OCI-LY3 (cell line): Measurements from ENCODE around the gene CDH23.

Experiments
- EZH2phosphoT487 ChIP-seq: fragments of 200-600 bp; shearing (Covaris generic); IDR thresholded peaks from 2 replicates; pipeline ENCODE4 v1.6.1; 2018; ENCODE audit warnings: antibody characterized with exemption, mixed run types, low read depth
- TF ChIP-seq, protein P1 (sequence below): fragments of 200-600, 300-600 bp; sonication (generic); IDR thresholded peaks from 2 replicates; pipeline ENCODE4 v1.5.1; 2014; ENCODE audit warnings: antibody characterized with exemption, low read length, low read depth

DNA sequence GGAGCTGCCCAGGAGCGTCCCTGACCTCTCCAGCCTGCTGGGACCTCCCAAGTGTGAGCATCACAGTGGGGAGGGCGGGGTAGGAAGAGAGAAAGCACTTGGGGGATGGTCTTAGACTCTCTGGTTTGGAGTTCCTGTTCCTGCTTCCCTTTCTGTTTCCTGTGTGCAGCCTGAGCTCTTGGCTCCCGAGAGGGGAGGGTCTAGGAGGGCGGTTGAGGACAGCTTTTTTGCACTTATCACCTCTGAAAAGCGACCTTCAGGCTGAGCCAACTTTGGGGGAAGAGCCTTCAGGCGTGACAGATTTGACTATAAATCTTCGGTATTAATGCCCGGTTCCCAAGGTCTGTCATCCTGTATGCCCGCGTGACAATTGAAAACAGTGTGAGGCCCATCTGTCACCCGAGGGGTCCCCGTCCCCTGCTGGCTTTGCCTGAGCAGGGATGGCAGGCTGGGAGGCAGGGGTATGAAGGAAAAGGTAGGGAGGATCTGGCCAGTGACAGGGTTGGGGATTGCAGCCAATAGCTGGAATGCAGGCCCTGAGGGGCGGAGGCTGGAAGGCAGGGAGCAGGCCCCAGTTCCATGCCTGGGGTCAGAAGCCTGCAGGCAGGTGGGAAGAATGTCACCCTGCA is 78.6 kb downstream of the CDH23 start:
- TF ChIP-seq, protein P1, sequence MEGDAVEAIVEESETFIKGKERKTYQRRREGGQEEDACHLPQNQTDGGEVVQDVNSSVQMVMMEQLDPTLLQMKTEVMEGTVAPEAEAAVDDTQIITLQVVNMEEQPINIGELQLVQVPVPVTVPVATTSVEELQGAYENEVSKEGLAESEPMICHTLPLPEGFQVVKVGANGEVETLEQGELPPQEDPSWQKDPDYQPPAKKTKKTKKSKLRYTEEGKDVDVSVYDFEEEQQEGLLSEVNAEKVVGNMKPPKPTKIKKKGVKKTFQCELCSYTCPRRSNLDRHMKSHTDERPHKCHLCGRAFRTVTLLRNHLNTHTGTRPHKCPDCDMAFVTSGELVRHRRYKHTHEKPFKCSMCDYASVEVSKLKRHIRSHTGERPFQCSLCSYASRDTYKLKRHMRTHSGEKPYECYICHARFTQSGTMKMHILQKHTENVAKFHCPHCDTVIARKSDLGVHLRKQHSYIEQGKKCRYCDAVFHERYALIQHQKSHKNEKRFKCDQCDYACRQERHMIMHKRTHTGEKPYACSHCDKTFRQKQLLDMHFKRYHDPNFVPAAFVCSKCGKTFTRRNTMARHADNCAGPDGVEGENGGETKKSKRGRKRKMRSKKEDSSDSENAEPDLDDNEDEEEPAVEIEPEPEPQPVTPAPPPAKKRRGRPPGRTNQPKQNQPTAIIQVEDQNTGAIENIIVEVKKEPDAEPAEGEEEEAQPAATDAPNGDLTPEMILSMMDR: no peak
- TF ChIP-seq EZH2phosphoT487: no peak
